T-helper 2 cell treated with Interferon-gamma antibody and Interleukin-4, amounts not matched to agents 5 μg/mL and 100 μg/mL, for 36 hours (primary cell): Measurements from ENCODE around the gene PLEKHA6.

ENCODE experiments used
- DNase-seq: peaks from one replicate; pipeline ENCODE4 v3.0.0; 2021; ENCODE audit warnings: low spot score
- H3K27ac Mint-ChIP-seq: one replicate; pipeline ENCODE4 v1.8.0; 2021; ENCODE audit warnings: mild to moderate bottlenecking, mixed read lengths
- H3K27me3 Mint-ChIP-seq: one replicate; pipeline ENCODE4 v1.8.0; 2021; ENCODE audit warnings: low read depth, mixed read lengths
- H3K36me3 Mint-ChIP-seq: one replicate; pipeline ENCODE4 v1.8.0; 2021; ENCODE audit warnings: low read depth, mixed read lengths
- H3K4me1 Mint-ChIP-seq: one replicate; pipeline ENCODE4 v1.8.0; 2021; ENCODE audit warnings: low read depth, mixed read lengths
- H3K4me3 Mint-ChIP-seq: one replicate; pipeline ENCODE4 v1.8.0; 2022; ENCODE audit warnings: mild to moderate bottlenecking, moderate library complexity, mixed read lengths
- H3K9me3 Mint-ChIP-seq: one replicate; pipeline ENCODE4 v1.8.0; 2021; ENCODE audit warnings: mixed read lengths

PLEKHA6 gene

DNA sequence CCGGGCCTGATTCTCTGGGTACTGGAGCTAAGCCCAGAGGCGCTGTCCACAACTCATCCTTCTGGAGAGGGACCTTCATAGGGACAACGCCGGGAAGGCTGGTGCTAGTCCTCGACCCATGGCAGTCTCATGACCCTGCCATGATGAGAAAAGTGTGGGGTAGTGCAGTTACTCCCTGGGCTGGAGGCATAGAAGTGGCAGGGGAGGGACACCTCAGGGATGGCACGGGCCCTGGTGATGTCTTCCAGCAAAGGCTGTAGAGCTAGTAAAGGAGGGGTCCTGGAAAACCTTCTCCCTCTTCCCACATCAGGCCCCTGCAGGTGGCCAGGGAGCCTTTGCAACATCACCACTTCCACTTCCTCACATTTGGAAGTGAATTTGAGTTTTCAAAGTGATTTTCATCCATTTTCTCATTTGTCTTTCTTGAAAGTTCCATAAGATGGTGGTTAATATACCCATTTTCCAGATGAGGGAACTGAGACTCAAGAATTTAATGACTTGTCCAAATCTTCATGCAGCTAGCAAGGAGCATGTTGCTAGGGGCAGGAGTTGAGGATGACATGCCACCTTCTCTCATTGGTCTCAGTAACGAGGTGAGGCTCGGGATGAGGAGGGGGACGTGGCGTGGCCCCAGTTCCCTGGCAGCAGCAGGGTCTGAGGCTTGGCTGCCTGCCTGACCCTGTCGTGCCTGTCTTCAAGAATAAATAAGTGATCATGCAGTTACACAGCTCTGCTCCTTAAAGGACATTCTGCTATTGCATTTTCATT, 142.7 kb downstream of the PLEKHA6 start:
- H3K27ac Mint-ChIP-seq, result no peak overlapping the region
- no peaks in the 10 kb centered on the region for H3K36me3 Mint-ChIP-seq
- peaks cover 3% of the 10 kb centered on the region for H3K4me1 Mint-ChIP-seq
- no peaks in the 10 kb centered on the region for H3K9me3 Mint-ChIP-seq
- no peak for DNase-seq
- H3K4me3 Mint-ChIP-seq, result no peak overlapping the region
- H3K27me3 Mint-ChIP-seq, result no peaks in the 10 kb centered on the region

DNA sequence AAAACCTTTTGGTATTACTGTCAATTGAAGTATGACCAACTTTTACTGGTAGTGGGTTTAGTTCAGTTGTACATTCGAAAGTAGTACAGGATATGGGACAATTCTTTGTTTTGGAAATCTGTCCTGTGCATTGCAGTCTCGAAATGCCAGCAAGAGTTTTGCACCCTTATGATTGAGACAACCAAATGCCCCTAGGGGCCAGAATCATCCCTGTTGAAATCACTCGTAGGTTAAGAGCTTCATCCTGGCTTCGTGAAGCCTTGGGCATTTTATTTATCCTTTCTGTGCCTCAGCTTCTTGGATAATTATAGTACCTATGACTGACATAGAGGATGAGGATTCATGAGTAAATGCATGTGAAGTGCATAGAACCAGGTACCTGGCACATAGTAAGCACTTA, 143.5 kb downstream of the PLEKHA6 start:
- Mint-ChIP-seq H3K4me1 (peaks cover 3% of the 10 kb centered on the region), H3K27me3 (no peaks in the 10 kb centered on the region), H3K4me3 (no peak overlapping the region), H3K27ac (no peak overlapping the region), H3K36me3 (no peaks in the 10 kb centered on the region), H3K9me3 (no peaks in the 10 kb centered on the region)
- no peak for DNase-seq

DNA sequence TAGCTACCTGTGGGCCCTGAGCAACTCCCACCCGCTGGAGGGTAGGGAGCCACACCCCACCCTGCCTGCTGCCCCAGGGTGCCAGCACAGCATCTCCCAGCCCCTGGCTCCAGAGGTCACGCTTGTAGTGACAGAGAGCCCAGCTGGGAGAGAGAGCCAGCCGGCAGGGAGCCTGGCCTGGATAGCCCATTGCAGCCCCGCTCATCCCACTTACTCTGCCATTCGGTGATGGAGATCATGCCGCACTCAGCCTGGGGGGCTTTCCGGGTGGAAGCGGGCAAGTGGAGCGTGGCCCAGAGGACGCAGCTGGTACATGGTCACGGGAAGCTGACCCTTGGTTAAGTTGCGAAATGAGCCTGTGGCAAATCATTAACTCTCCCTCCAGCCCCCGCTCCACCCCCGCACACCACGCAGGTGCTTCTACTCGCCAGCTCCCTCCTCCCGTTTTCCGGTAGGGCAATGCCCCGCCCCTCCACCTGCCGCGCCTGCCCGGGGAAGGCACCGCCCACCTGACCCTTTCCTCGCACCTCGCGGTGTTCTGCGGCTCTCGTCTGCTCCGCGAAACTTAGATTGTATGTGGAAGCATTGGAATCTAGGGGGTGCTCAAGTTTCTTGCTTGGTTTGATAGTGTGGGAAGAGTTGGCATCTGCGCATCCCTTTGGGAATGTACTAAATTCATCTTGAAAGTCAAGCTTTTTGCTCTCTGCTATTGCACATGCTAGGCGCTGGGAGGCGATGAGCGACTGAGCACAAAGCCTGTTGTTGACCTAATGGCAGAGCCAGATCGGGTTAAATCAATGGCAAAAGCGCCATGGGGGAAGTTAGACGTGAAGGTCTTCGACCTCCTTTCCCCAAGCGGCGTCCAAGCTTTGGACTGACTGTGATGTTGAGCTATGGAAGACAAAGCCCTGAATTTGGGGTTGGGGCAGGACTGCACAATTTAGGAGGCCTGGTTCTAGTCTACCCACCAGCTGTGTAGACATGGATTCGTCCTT, 145.8 kb downstream of the PLEKHA6 start, which contains the start of gene GOLT1A:
Gene GOLT1A (minus strand): TSS at position 321 of the 995 bp plus-strand sequence. CDS start 82 bp downstream, at position 239.
- peak; percentile 21 for DNase-seq
- H3K9me3 Mint-ChIP-seq, result no peaks in the 10 kb centered on the region
- no peaks in the 10 kb centered on the region for H3K36me3 Mint-ChIP-seq
- peaks cover 5% of the 10 kb centered on the region for H3K27me3 Mint-ChIP-seq
- H3K4me1 Mint-ChIP-seq, result peaks cover 3% of the 10 kb centered on the region
- H3K4me3 Mint-ChIP-seq, result peak within 1 kb of the TSS; percentile 51
- H3K27ac Mint-ChIP-seq, result no peak within 1 kb of the TSS

DNA sequence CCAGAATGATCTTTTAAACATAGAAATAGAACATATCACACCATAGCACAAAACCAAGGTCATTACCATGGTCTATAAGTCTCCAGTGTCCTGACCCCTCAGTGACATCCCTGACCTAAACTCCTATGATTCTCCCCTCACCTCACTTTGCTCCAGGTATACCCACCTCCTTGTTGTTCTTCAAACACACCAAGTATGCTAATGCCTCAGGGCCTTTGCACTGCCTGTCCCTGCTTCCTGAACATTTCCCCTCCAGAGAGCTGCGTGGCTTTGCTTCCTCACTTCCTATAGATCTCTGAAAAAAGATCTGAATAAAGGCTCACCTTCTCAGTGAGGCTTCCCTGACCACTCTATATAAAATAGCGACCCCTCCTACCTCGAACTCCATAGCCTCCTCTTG, 147.0 kb downstream of the PLEKHA6 start:
- DNase-seq, result no peak
- Mint-ChIP-seq H3K36me3 (no peaks in the 10 kb centered on the region), H3K9me3 (no peaks in the 10 kb centered on the region), H3K4me3 (no peak overlapping the region), H3K27ac (no peak overlapping the region), H3K4me1 (peaks cover 3% of the 10 kb centered on the region), H3K27me3 (peaks cover 6% of the 10 kb centered on the region)

DNA sequence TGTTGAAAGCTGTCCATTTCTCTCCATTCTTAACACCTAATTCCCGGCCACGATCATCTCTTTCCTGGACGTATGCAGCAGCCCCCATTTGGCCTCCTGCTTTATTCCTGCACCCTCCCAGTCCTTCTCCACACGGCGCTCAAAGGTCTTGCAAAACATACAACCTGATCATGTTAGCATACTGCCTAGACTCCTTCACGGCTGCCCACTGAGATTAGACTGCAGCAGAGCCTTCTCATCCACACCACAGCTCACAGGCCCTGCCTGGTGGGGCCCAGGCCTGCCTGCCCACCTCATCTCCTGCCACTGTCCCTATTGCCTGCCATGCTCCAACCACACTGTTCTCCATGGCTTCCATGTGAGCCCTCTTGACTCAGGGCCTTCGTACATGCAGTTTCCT, 148.7 kb downstream of the PLEKHA6 start:
- Mint-ChIP-seq H3K36me3 (no peaks in the 10 kb centered on the region), H3K4me3 (no peak overlapping the region), H3K27me3 (peaks cover 15% of the 10 kb centered on the region), H3K9me3 (no peaks in the 10 kb centered on the region), H3K27ac (no peak overlapping the region), H3K4me1 (peaks cover 3% of the 10 kb centered on the region)
- DNase-seq, result no peak

DNA sequence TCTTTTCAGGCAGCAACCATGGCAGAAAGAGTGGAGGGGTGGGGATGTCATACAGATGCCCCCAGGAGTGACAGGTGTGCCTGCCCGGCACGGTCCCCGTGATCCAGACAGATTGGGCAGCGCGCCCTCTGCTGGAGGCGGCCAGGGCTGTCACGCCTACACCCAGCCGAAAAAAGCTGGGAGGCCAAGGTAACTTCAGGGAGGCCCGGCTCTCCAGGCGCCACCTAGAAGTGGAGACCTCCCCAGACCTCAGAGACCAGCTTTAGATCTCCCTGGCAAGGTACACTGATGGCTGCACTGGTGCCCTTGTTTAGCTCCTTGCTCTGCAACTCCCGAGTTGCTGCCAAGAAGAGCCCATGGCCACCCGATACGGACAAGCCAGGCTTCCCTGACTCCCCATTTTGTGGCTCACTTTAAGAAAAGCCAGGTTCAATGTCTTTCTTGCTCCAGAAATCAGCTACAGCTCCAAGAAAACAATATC, 152.6 kb downstream of the PLEKHA6 start:
- peak; percentile 63 for DNase-seq
- no peaks in the 10 kb centered on the region for H3K9me3 Mint-ChIP-seq
- H3K4me3 Mint-ChIP-seq, result no peak overlapping the region
- H3K27me3 Mint-ChIP-seq, result peaks cover 39% of the 10 kb centered on the region
- H3K4me1 Mint-ChIP-seq, result no peaks in the 10 kb centered on the region
- H3K36me3 Mint-ChIP-seq, result no peaks in the 10 kb centered on the region
- H3K27ac Mint-ChIP-seq, result no peak overlapping the region

DNA sequence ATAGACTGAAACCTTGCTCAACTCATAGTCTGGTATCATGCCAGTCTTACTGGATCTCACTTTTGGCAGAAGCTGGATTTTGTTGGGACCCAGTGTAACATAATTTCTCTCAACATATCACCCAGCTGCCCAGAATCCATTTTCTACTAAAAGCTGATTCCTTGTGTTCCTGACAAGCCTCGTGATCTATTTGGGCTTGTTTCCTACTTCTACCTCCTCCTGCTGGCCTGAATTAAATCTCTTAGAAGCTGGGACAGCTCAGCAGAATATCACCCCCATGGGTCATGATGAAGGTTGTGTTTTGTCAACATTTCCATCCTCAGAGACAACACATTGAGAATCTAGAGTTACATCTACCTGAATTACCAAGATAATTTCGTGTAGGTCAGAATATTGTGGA, 153.6 kb downstream of the PLEKHA6 start:
- H3K36me3 Mint-ChIP-seq, result no peaks in the 10 kb centered on the region

DNA sequence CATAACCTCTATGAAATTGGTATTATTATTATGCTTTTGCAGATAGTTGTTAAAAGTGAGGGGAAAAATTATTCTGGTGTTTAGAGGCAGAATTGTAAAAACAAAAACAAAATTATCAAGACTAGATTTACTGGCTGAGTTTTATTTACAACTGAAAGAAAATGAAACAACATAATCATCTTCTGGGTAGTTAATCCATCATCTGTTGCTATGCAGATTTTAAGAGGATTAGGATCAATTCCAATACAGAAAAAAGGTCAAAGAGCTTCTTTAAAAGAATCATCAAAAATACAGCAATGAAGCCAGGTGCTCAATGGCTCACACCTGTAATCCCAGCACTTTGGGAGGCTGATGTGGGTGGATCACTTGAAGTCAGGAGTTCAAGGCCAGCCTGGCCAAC, 154.2 kb downstream of the PLEKHA6 start:
- peaks cover 39% of the 10 kb centered on the region for H3K27me3 Mint-ChIP-seq
- H3K4me3 Mint-ChIP-seq, result no peak overlapping the region
- H3K9me3 Mint-ChIP-seq, result no peaks in the 10 kb centered on the region
- H3K36me3 Mint-ChIP-seq, result no peaks in the 10 kb centered on the region
- no peaks in the 10 kb centered on the region for H3K4me1 Mint-ChIP-seq
- H3K27ac Mint-ChIP-seq, result no peak overlapping the region
- no peak for DNase-seq

More for the DNA sequence above, 153.6 kb downstream of the PLEKHA6 start:
- no peak for DNase-seq
- H3K27ac Mint-ChIP-seq, result no peak overlapping the region
- H3K27me3 Mint-ChIP-seq, result peaks cover 39% of the 10 kb centered on the region
- no peak overlapping the region for H3K4me3 Mint-ChIP-seq
- H3K4me1 Mint-ChIP-seq, result no peaks in the 10 kb centered on the region
- no peaks in the 10 kb centered on the region for H3K9me3 Mint-ChIP-seq

DNA sequence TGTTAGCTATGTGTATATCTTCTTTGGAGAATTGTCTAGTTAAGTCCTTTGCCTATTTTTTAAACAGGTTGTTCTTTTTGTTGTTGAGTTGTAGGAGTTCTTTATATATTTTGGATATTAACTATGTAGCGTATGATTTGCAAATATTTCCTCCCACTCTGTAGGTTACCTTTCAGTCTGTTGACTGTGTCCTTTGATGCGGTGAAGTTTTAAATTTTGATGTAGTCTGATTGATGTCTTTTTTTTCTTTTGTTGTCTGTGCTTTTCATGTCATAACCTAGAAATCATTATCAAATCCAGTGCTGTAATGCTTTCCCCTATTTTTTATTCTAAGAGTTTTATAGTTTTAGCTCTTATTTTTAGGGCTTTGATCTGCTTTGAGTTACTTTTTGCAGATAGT, 154.8 kb downstream of the PLEKHA6 start:
- H3K36me3 Mint-ChIP-seq, result no peaks in the 10 kb centered on the region
- no peaks in the 10 kb centered on the region for H3K4me1 Mint-ChIP-seq
- H3K27me3 Mint-ChIP-seq, result peaks cover 37% of the 10 kb centered on the region
- DNase-seq, result no peak
- H3K27ac Mint-ChIP-seq, result no peak overlapping the region
- no peak overlapping the region for H3K4me3 Mint-ChIP-seq
- H3K9me3 Mint-ChIP-seq, result no peaks in the 10 kb centered on the region

DNA sequence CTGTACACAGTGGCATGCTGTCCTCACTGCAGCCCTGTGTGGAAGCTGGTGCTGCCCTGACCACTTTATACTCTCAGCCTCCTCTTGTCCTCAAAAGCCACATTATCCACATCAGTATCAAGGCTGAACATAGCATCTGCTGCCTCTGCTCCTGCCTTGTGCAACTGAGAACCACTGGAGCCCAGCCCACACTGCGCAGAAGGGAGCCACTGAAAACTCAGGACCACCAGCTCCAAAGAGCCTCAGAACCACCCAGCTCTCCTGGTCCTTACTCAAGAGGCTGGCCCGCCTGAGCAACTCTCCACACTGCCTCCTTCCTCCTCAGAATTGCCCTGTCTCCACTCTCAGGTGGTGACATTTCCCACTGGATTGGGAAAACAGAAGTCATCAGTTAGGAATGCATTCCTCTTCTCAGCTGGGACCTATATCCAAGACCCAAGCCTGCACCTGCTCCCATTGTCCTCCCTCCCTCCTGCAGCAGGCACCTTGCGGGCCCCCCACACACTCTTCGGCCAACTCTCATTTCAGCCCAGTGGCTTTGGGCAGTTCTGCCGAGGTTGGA, 156.4 kb downstream of the PLEKHA6 start:
- H3K4me3 Mint-ChIP-seq, result no peak overlapping the region
- peaks cover 33% of the 10 kb centered on the region for H3K27me3 Mint-ChIP-seq
- H3K27ac Mint-ChIP-seq, result no peak overlapping the region
- H3K4me1 Mint-ChIP-seq, result no peaks in the 10 kb centered on the region
- H3K36me3 Mint-ChIP-seq, result no peaks in the 10 kb centered on the region
- no peak for DNase-seq
- no peaks in the 10 kb centered on the region for H3K9me3 Mint-ChIP-seq

DNA sequence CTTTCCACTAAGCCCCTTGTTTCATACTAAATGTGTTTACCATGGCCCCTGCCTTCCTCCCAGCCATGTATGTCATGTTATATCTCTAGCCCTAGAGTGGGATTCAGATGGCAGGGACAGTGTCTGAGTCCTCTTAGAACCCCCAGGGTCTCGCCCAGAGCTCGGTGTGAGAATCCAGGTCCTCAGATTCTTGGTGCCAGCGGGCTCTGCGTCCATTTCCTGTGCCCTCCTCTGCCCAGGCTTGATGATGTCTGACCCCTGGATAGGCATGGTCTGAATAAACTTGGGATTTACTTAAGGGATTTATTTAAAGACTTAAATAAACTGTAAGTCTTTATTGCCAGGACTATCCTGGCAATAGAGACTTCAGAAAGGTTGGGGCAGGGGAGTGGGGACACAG, 157.2 kb downstream of the PLEKHA6 start:
- Mint-ChIP-seq H3K27ac (no peak overlapping the region), H3K36me3 (no peaks in the 10 kb centered on the region), H3K4me3 (no peak overlapping the region), H3K9me3 (no peaks in the 10 kb centered on the region), H3K4me1 (no peaks in the 10 kb centered on the region), H3K27me3 (peaks cover 33% of the 10 kb centered on the region)
- DNase-seq, result no peak

DNA sequence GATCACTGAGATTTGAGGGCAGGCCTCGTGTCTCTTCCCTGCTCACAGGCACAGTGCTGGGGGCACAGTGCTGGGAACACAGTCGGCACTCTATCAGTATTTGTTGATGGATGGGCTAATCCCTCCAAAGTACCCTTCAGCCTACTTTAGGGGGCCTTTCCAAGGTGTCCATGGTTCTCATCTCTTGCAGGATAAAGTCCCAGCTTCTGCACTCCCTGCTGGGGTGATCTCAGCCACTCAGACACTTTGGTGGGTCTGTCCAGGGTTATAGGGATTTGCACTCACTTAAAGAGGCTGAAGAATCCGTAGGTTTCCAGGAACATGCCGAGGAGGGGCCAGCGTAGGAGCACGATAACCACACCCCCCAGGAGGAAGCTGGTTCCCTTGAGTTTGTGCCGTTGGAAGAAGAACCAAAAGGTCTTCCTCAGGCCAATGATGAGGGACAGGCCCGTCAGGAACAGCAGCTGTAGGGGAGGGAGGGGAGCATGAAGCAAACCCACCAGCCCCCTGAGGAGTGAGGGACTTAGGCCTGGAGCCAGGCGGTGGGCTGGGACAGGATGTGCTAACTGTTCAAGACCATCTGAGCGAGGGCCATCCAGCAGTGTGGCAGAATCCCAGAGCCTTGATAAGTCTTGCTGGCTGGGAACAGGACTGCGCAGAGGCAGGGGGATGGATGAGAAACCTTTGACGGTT, 158.2 kb downstream of the PLEKHA6 start:
- Mint-ChIP-seq H3K27ac (no peak overlapping the region), H3K27me3 (peaks cover 27% of the 10 kb centered on the region), H3K4me1 (no peaks in the 10 kb centered on the region), H3K4me3 (no peak overlapping the region), H3K9me3 (no peaks in the 10 kb centered on the region), H3K36me3 (no peaks in the 10 kb centered on the region)
- DNase-seq, result no peak

DNA sequence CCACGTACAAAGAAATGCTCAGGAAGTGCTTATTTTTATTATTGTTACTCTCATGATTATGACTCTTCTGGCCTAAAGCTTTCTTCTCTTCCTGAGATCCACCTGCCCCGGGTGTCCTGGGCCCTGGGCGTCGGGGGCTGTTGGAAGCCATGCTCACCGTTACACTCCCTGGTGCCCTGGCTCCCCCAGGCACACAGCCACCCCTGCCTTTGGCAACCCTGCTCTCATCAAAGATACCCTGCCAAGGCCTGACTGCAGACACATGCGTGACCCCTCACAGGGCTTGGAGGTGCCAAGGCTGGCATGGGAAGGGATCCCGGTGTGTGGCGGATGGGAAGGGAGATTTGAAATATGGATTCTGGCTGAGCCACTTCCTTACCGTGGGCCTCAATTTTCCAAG, 160.2 kb downstream of the PLEKHA6 start:
- no peak for DNase-seq
- Mint-ChIP-seq H3K4me3 (no peak overlapping the region), H3K4me1 (no peaks in the 10 kb centered on the region), H3K27me3 (peaks cover 13% of the 10 kb centered on the region), H3K9me3 (no peaks in the 10 kb centered on the region), H3K36me3 (no peaks in the 10 kb centered on the region), H3K27ac (no peak overlapping the region)
